ENCODE data around the gene MTHFSD. TPM values are rescaled to one million over a fixed set of nuclear protein-coding genes. Genes with fewer than 3 reads are reported as not detected.

The MTHFSD gene
- total and polyA plus RNA-seq, 12 donors = 7.6 to 22.2 (median 17.6) TPM

DNA sequence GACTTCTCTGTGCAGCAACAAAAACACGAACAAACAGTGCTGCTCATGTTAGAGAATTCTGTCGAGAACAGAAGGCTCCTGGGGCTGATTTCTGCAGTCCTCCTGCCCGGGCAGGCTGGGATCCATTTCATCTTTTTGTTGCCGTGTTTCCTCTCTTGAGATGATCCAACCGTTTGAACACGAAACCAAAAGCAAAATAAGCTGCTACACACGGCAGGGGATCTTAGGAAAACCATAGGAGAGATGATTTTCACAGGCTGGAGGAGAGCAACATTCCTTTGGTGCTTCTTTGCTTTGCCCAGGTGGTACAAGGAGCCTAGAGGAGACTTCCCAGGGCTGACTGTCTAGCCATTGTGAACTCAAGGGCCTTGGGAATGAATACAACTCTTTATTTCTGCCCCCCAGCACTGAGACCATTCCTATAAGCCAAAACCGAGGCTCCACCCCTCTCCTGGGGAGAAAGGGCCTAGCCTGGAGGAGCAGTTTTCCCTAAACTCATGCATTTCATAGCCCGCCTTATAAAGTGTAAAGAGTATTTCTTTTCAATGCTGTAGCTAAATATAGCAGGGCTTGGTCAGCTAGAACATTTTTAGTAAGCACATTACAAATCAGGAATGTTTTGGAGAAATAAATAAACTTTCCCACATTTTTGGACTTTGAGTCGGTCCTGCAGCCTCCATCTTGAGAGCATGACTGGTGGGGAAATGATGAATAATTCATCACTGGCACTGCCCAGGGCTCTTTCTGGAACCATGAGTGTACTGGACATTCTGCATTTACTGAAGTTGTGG, 31.0 kb upstream of the MTHFSD start:
- no peak for TF ChIP-seq CTCF (IDR thresholded peaks at IDR 0.05)
- no peak for TF ChIP-seq POLR2A (IDR thresholded peaks at IDR 0.05)
- DNase-seq = peak in 1 of 7 donors; percentile 17
- no peaks in the 10 kb centered on the region for H3K36me3 ChIP-seq (replicated peaks in 1 of 2)
- no peaks in the 10 kb centered on the region for H3K9me3 ChIP-seq (replicated peaks in 1 of 3)
- WGBS, 4 donors = 54 to 75% (median 67%) methylated on average over 9 to 10 of the region's 10 CpGs
- H3K4me3 ChIP-seq = no peak overlapping the region
- H3K27ac ChIP-seq = peak overlapping the region in 2 of 5 donors; percentile 55 to 65
- H3K27me3 ChIP-seq = peaks cover 7% of the 10 kb centered on the region
- intact Hi-C loops (cut with DNase I) = no loop called here
- peaks cover 0 to 4% of the 10 kb centered on the region in 2 donors for H3K4me1 ChIP-seq (replicated peaks in 1 of 2)

DNA sequence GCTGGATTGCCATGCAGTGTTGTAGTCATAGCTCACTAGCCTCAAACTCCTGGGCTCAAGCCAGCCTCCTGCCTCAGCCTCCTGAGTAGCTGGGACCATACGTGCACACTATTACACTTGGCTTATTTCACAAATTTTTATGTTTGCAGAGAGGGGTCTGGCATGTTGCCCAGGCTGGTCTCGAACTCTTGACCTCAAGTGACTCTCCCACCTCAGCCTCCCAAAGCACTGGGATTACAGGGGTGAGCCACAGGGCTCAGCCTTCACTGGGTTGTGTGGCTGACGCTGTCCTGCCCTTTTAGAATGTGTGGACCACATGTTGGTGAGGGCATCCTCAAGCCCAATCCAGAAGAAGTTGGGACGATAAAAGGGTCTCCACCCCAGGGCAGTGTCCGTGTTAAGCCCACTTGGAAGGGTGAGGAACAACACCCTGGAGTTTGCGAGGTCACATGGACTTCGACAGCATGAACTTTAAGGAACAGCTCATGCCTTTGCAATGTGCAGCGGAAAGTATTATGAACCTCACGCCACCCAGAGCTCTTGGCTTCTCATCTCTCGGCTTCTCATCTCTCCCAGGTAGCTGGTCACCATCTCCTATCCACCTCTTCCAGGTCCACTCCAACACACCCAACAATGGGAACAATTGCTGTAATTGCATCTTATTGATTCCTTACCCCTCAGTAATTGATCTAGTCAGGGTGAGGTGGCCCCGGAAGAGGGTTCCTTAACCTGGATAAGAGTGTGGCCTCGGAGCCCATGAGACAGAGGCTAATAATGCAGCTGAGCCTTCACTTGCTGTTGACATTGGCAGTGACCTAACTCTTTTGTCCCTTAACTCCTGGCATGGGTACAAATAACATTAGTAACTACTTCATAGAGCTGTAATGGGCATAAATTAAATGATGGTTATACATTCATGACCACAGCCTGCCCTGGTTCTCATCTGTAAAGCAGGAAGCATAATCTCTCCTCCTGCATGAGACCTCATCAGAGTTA, 30.0 kb upstream of the MTHFSD start:
- peaks cover 13% of the 10 kb centered on the region for H3K27me3 ChIP-seq

GRCh38 chr16:86584071-86584685, 29.1 kb upstream of the MTHFSD start:
- Histone ChIP-seq H3K27ac (no peak overlapping the region), H3K9me3 (replicated peaks in 1 of 3) (no peaks in the 10 kb centered on the region), H3K4me3 (no peak overlapping the region), H3K4me1 (replicated peaks in 1 of 2) (peaks cover 0 to 4% of the 10 kb centered on the region in 2 donors), H3K36me3 (replicated peaks in 1 of 2) (no peaks in the 10 kb centered on the region), H3K27me3 (peaks cover 19% of the 10 kb centered on the region)
- 61 to 86% (median 82%) methylated on average over 5 to 6 of the region's 6 CpGs for WGBS, 4 donors
- DNase-seq = peak in 1 of 7 donors; percentile 38
- intact Hi-C loops (cut with DNase I) = no loop called here
- TF ChIP-seq CTCF (IDR thresholded peaks at IDR 0.05) = no peak
- no peak for TF ChIP-seq POLR2A (IDR thresholded peaks at IDR 0.05)

More for the DNA sequence above, 30.0 kb upstream of the MTHFSD start:
- Histone ChIP-seq H3K36me3 (replicated peaks in 1 of 2) (no peaks in the 10 kb centered on the region), H3K27ac (peak overlapping the region in 2 of 5 donors; percentile 55 to 65), H3K9me3 (replicated peaks in 1 of 3) (no peaks in the 10 kb centered on the region), H3K4me1 (replicated peaks in 1 of 2) (peaks cover 0 to 4% of the 10 kb centered on the region in 2 donors), H3K4me3 (no peak overlapping the region)
- peak in 1 of 7 donors; percentile 39 for DNase-seq
- 74 to 84% (median 77%) methylated on average over 10 to 12 of the region's 12 CpGs for WGBS, 4 donors
- intact Hi-C loops (cut with DNase I) = no loop called here
- TF ChIP-seq CTCF (IDR thresholded peaks at IDR 0.05) (no peak), POLR2A (IDR thresholded peaks at IDR 0.05) (no peak)
